WERI-Rb-1 (cell line): ENCODE results near the gene PTK7.
"Not testable (repeated sequence)": the region's sequence is repeated elsewhere in the genome, so short reads cannot be mapped to it uniquely, and the experiment has no call there.

ENCODE experiments used
- DNase-seq: peaks from one replicate; pipeline ENCODE4 v3.0.0-alpha.2; 2020
- H3K27ac ChIP-seq: fragments of 250-450 bp; sonication (Bioruptor Pico); 2 replicates; pipeline ENCODE4 v1.5.1; 2020; ENCODE audit warnings: mild to moderate bottlenecking, moderate library complexity
- H3K27me3 ChIP-seq: fragments of 250-450 bp; sonication (Bioruptor Pico); 2 replicates; pipeline ENCODE4 v1.5.1; 2021; ENCODE audit warnings: mild to moderate bottlenecking, low read depth, moderate library complexity; ENCODE audit not compliant: insufficient read depth, severe bottlenecking
- H3K36me3 ChIP-seq: fragments of 250-450 bp; sonication (Bioruptor Pico); 2 replicates; pipeline ENCODE4 v1.5.1; 2020; ENCODE audit warnings: mild to moderate bottlenecking, moderate library complexity
- H3K4me3 ChIP-seq: 2 replicates; pipeline ENCODE4 v1.5.1; 2011; ENCODE audit warnings: low read depth, mild to moderate bottlenecking, control low read depth, low read length
- H3K9me3 ChIP-seq: fragments of 250-450 bp; sonication (Bioruptor Pico); 2 replicates; pipeline ENCODE4 v1.5.1; 2021; ENCODE audit warnings: mild to moderate bottlenecking, moderate library complexity; ENCODE audit not compliant: severe bottlenecking
- CTCF ChIP-seq: IDR thresholded peaks from 2 replicates; pipeline ENCODE4 v1.5.1; 2011; ENCODE audit warnings: low read depth, mild to moderate bottlenecking, control low read depth, inconsistent platforms, low read length

The PTK7 gene

GRCh38 chr6:43138267-43138666 lies 62.2 kb downstream of the PTK7 start:
- Histone ChIP-seq H3K36me3 (peaks cover 5% of the 10 kb centered on the region), H3K4me3 (no peak overlapping the region), H3K27me3 (no peaks in the 10 kb centered on the region), H3K27ac (no peak overlapping the region), H3K9me3 (no peaks in the 10 kb centered on the region)
- no peak for TF ChIP-seq CTCF
- no peak for DNase-seq

- not testable (repeated sequence) for H3K9me3 ChIP-seq, H3K27ac ChIP-seq, H3K27me3 ChIP-seq, H3K36me3 ChIP-seq, H3K4me3 ChIP-seq, DNase-seq
These were observed 63.9 kb downstream of the PTK7 start for GRCh38 chr6:43139973-43140372.

GRCh38 chr6:43141644-43142043 lies 65.5 kb downstream of the PTK7 start:
- no peak for DNase-seq
- TF ChIP-seq CTCF, result no peak
- peaks cover 21% of the 10 kb centered on the region for H3K36me3 ChIP-seq
- no peaks in the 10 kb centered on the region for H3K9me3 ChIP-seq
- no peaks in the 10 kb centered on the region for H3K27me3 ChIP-seq
- H3K4me3 ChIP-seq, result no peak overlapping the region
- H3K27ac ChIP-seq, result no peak overlapping the region

GRCh38 chr6:43142101-43142500 lies 66.0 kb downstream of the PTK7 start:
- DNase-seq, result no peak
- H3K27ac ChIP-seq, result peak overlapping the region; percentile 63; the same call in 1 of the 2 replicates
- H3K4me3 ChIP-seq, result no peak overlapping the region
- H3K36me3 ChIP-seq, result peaks cover 25% of the 10 kb centered on the region
- H3K27me3 ChIP-seq, result no peaks in the 10 kb centered on the region
- H3K9me3 ChIP-seq, result no peaks in the 10 kb centered on the region
- no peak for TF ChIP-seq CTCF

GRCh38 chr6:43143235-43144128 lies 67.4 kb downstream of the PTK7 start:
- Histone ChIP-seq H3K9me3 (no peaks in the 10 kb centered on the region), H3K36me3 (peaks cover 29% of the 10 kb centered on the region), H3K27me3 (no peaks in the 10 kb centered on the region), H3K27ac (peak overlapping the region; percentile 63), H3K4me3 (peak overlapping the region; percentile 13)
- peak; percentile 100 for TF ChIP-seq CTCF
- DNase-seq, result peak; percentile 97

- no peak for TF ChIP-seq CTCF
- no peaks in the 10 kb centered on the region for H3K9me3 ChIP-seq
- no peak overlapping the region for H3K27ac ChIP-seq
- H3K27me3 ChIP-seq, result no peaks in the 10 kb centered on the region
- no peak overlapping the region for H3K4me3 ChIP-seq
- peaks cover 29% of the 10 kb centered on the region for H3K36me3 ChIP-seq
- DNase-seq, result no peak
These were observed 68.8 kb downstream of the PTK7 start for GRCh38 chr6:43144879-43145278.
